SH-SY5Y (cell line): ENCODE measurements around the gene COBLL1.

Experiments
- GATA2 ChIP-seq: IDR thresholded peaks from 2 replicates; pipeline ENCODE4 v1.6.1; 2011; ENCODE audit warnings: mild to moderate bottlenecking, low read depth, low read length
- GATA3 ChIP-seq: IDR thresholded peaks from 2 replicates; pipeline ENCODE4 v1.6.1; 2011; ENCODE audit warnings: low read depth, mild to moderate bottlenecking, low read length, moderate library complexity

The COBLL1 gene

GRCh38 chr2:164662868-164663631 is 178.6 kb downstream of the COBLL1 start:
- TF ChIP-seq GATA3, result no peak

- no peak for TF ChIP-seq GATA2
- no peak for TF ChIP-seq GATA3
Observed at GRCh38 chr2:164662066-164662465, 179.6 kb downstream of the COBLL1 start.

DNA sequence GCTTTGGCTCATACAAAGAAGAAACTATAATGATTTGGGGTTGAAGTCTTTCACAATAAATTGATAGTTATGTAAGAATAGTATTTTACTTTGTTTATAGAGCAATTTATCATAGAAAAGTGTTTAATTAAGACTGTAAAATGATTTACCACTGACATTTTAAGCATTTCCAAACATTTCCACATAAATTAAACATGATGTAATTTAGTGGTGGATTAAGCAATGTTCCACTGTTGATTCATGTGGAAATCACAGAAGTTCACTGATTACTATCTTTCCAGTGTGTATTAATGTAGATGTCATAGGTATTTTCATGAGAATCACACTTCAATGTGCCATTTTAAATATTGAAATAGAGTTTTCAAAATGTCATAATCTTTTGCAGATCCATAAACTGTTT is 180.3 kb downstream of the COBLL1 start:
- TF ChIP-seq GATA3, result no peak
- no peak for TF ChIP-seq GATA2

DNA sequence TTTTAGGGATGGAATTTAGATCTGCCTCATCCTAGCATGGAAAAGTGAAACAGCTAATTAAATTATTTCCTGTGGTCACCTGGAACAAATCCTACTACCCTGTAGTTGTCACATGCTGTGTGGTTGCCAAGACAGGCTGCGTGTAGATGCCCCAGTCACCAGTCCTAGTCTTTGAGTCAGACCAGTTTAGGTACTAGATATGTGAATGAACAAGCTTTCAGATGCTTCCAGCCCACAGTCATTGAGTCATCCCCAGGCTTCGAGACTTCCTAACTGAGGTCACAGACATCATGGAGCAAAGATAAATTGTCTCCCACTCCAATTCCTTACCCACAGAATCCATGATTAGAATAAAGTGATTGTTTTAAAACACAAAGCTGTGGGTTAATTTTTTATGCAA is 184.5 kb downstream of the COBLL1 start:
- TF ChIP-seq GATA3 (no peak), GATA2 (no peak)

DNA sequence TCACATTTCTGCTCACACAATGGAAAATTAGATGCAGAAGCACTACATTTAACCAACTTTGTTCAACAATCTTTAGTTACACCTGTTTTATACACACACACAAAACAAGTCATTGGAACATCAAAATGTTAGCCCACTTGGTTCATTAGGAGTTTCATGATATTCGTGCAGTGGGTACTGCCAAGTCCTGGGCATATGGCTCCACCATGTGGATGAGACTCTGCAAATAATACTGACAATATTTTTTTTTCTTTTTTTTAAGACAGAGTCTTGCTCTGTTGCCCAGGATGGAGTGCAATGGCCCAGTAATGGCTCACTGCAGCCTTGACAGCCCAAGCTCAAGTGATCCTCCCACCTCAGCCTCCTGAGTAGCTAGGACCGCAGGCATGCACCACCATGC is 185.9 kb downstream of the COBLL1 start:
- TF ChIP-seq GATA2 (no peak), GATA3 (no peak)

DNA sequence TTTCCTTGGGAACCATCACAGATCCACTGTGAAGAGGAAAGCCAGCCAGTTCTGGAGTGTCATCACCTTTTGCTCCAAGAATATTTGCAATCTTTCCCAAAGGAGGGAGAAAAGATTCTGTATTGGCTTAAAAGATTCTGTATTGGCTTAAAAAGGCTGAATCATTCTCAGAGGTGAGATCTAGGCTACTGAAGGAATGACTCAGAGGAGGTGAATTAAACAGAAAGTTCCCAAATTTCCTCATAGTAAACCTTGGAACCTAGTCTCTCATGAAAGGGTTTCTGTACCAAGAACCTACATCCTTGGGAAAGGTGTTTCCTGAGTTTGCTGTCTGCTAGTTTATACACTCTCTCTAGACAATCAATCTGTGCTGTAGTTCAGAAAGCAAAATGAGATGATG is 186.3 kb downstream of the COBLL1 start:
- TF ChIP-seq GATA2 (no peak), GATA3 (no peak)

GRCh38 chr2:164651361-164651760 is 190.3 kb downstream of the COBLL1 start:
- no peak for TF ChIP-seq GATA2
- TF ChIP-seq GATA3, result no peak

- TF ChIP-seq GATA3 (no peak), GATA2 (no peak)
Observed at GRCh38 chr2:164644036-164644700, 197.5 kb downstream of the COBLL1 start.

DNA sequence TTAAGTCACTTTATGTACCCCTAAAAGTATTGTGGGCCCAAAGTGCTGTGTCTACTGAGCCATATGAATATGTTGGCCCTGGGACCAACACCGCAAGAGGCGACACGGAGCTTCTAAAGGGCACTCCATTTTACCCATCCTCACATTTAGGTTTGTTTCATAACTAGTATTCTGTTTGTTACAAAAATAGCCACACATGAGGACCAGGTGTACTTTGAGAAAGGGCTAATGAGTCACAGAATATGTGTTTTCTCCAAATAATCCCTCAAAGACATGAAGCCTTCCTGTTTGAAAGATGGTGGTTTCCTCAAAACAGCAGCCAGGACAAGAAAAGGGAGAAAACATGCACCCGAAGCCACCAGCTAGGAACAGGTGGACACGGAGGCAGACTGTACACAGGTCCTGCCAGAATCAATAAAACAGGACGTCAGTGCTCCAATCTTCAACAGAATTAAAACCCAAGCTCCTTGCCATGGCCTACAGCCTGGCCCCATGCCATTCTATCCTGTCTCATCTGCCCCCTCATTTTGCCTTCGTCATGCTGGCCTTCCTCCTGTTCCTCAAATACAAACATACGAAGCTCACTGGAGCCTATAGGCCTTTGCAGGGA is 198.6 kb downstream of the COBLL1 start:
- no peak for TF ChIP-seq GATA2
- TF ChIP-seq GATA3, result no peak

- no peak for TF ChIP-seq GATA3
- TF ChIP-seq GATA2, result no peak
Observed at GRCh38 chr2:164642268-164642667, 199.4 kb downstream of the COBLL1 start.
